ENCODE data around the gene BRSK2.

GRCh38 chr11:1340111-1340510, 49.6 kb upstream of the BRSK2 start:
- TF ChIP-seq EZH2 (IDR thresholded peaks at IDR 0.05; ENCODE audit: insufficient read depth, poor library complexity, severe bottlenecking) (no peak), EZH2phosphoT487 (IDR thresholded peaks at IDR 0.05; ENCODE audit: insufficient read depth, low read depth) (no peak)

Data from GM23248 (cell line).